GM12878 (cell line): ENCODE results near the gene RRAS. TPM values are rescaled to one million over a fixed set of nuclear protein-coding genes. Genes with fewer than 3 reads are reported as not detected.

Experiments used
- ASH2L ChIP-seq: fragments of 300-600, 200-600 bp; sonication (generic); IDR thresholded peaks from 2 replicates; pipeline ENCODE4 v1.6.1; 2017; ENCODE audit warnings: low read depth, mild to moderate bottlenecking, borderline replicate concordance
- CHD4 ChIP-seq: fragments of 200-600 bp; sonication (generic); IDR thresholded peaks from 2 replicates; pipeline ENCODE4 v1.6.1; 2016; ENCODE audit warnings: mild to moderate bottlenecking
- CREB1 ChIP-seq: IDR thresholded peaks from 2 replicates; pipeline ENCODE4 v1.6.1; 2012; ENCODE audit warnings: low read depth, mild to moderate bottlenecking, inconsistent platforms
- EP300 ChIP-seq, 2 experiments: fragments of 150-350 bp in 1 of 2; IDR thresholded peaks; 2 replicates each; pipeline ENCODE4 v1.6.1; 2011 to 2012; ENCODE audit warnings: low read depth in 2 of 2, low read length in 2 of 2, borderline replicate concordance in 1 of 2, improper control_type of control experiment in 1 of 2, inconsistent platforms in 1 of 2; ENCODE audit not compliant: control insufficient read depth in 1 of 2
- FOXM1 ChIP-seq: IDR thresholded peaks from 2 replicates; pipeline ENCODE4 v1.6.1; 2012; ENCODE audit warnings: low read depth, mild to moderate bottlenecking, inconsistent platforms, low read length, moderate library complexity
- HDAC2 ChIP-seq: fragments of 200-600 bp; sonication (generic); IDR thresholded peaks from 2 replicates; pipeline ENCODE4 v1.6.1; 2017
- HDAC6 ChIP-seq: fragments of 200-600 bp; sonication (generic); IDR thresholded peaks from one replicate; pipeline ENCODE4 v1.8.0; 2017; ENCODE audit warnings: antibody characterized with exemption; ENCODE audit not compliant: unreplicated experiment
- IKZF1 ChIP-seq: fragments of 450-650 bp; conservative IDR thresholded peaks from 2 replicates; pipeline ENCODE4 v1.6.1; 2017; ENCODE audit warnings: antibody characterized with exemption, mild to moderate bottlenecking
- IRF4 ChIP-seq: IDR thresholded peaks from 2 replicates; pipeline ENCODE4 v1.6.1; 2011; ENCODE audit warnings: low read depth, low read length
- KLF5 ChIP-seq: fragments of 450-650 bp; IDR thresholded peaks from 2 replicates; pipeline ENCODE4 v1.6.1; 2014; ENCODE audit warnings: mild to moderate bottlenecking; ENCODE audit not compliant: partially characterized antibody
- NBN ChIP-seq: fragments of 450-650 bp; IDR thresholded peaks from 2 replicates; pipeline ENCODE4 v1.6.1; 2016
- POLR2A ChIP-seq: IDR thresholded peaks from 2 replicates; pipeline ENCODE4 v1.6.1; 2011; ENCODE audit warnings: low read depth, mild to moderate bottlenecking, low read length
- RAD51 ChIP-seq: fragments of 450-650 bp; IDR thresholded peaks from 2 replicates; pipeline ENCODE4 v1.6.1; 2016; ENCODE audit warnings: moderate library complexity, mild to moderate bottlenecking, inconsistent platforms
- SMAD1 ChIP-seq: fragments of 450-650 bp; IDR thresholded peaks from 2 replicates; pipeline ENCODE4 v1.6.1; 2018; ENCODE audit warnings: mild to moderate bottlenecking, low read depth; ENCODE audit not compliant: partially characterized antibody
- SMAD5 ChIP-seq: IDR thresholded peaks from 2 replicates; pipeline ENCODE4 v1.6.1; 2016; ENCODE audit warnings: antibody characterized with exemption, low read depth
- TCF3 ChIP-seq: IDR thresholded peaks from 2 replicates; pipeline ENCODE4 v1.6.1; 2012; ENCODE audit warnings: low read depth, mild to moderate bottlenecking, low read length, borderline replicate concordance; ENCODE audit not compliant: insufficient read depth
- TCF7 ChIP-seq: IDR thresholded peaks from 2 replicates; pipeline ENCODE4 v1.6.1; 2014; ENCODE audit warnings: antibody characterized with exemption, borderline replicate concordance
- ZBED1 ChIP-seq: IDR thresholded peaks from 2 replicates; pipeline ENCODE4 v1.6.1; 2016; ENCODE audit warnings: borderline replicate concordance
- ZSCAN29 ChIP-seq: fragments of 450-650 bp; IDR thresholded peaks from 2 replicates; pipeline ENCODE4 v1.6.1; 2017; ENCODE audit warnings: mild to moderate bottlenecking, moderate library complexity
- polyA plus RNA-seq, 11 experiments: library from polyadenylated mRNA; depleted of rRNA in 4 of 11; unstranded in 6 of 11; stranded (reverse) in 5 of 11; fragments of >200 nt; fragmentation: Nextera tagmentation in 4 of 11; fragmentation: Illumina TruSeq in 1 of 11; extraction: Ambion mirVana in 4 of 11; extraction: Trizol in 1 of 11; gene quantifications; 1 replicate in 1 of 11; 2 replicates in 10 of 11; pipeline versions ENCODE4 v1.2.1 to v1.2.3, GENCODE V29; 2011 to 2016; ENCODE audit warnings: inconsistent platforms in 2 of 11, missing spikeins in 2 of 11, low read depth in 1 of 11
- total RNA-seq, 4 experiments: library from RNA; depleted of rRNA in 3 of 4; stranded (reverse); fragments of >200 nt in 3 of 4; fragmentation: Illumina TruSeq in 1 of 4; extraction: Trizol in 1 of 4; gene quantifications; 2 replicates each; pipeline versions ENCODE4 v1.2.1 to v1.2.3, GENCODE V29; 2013 to 2021
- TF ChIP-seq, protein P1 (sequence below): IDR thresholded peaks from 2 replicates; pipeline ENCODE4 v1.6.1; 2012; ENCODE audit warnings: mild to moderate bottlenecking, low read depth, low read length
- TF ChIP-seq, protein P2 (sequence below), 3 experiments: IDR thresholded peaks in 2 of 3; conservative IDR thresholded peaks in 1 of 3; 2 replicates each; pipeline ENCODE4 v1.5.1; 2011; ENCODE audit warnings: low read depth in 3 of 3, low read length in 3 of 3, mild to moderate bottlenecking in 3 of 3, control low read depth in 2 of 3, moderate library complexity in 2 of 3, inconsistent platforms in 1 of 3, mixed read lengths in 1 of 3; ENCODE audit not compliant: control insufficient read depth in 2 of 3, insufficient read depth in 1 of 3; ENCODE audit errors: extremely low read depth in 1 of 3
- TF ChIP-seq, protein P3 (sequence below): IDR thresholded peaks from 2 replicates; pipeline ENCODE4 v1.6.1; 2011; ENCODE audit warnings: low read depth, low read length, improper control_type of control experiment, borderline replicate concordance
- TF ChIP-seq, protein P4 (sequence below): fragments of 450-650 bp; conservative IDR thresholded peaks from 2 replicates; pipeline ENCODE4 v1.6.1; 2017; ENCODE audit warnings: mild to moderate bottlenecking, moderate library complexity

Gene RRAS
- total and polyA plus RNA-seq, 10 of the 15 experiments (the other 5 are each of a cell fraction or from before 2014, with no cell fraction given): 0.24 to 5.8 (median 1.8) TPM

DNA sequence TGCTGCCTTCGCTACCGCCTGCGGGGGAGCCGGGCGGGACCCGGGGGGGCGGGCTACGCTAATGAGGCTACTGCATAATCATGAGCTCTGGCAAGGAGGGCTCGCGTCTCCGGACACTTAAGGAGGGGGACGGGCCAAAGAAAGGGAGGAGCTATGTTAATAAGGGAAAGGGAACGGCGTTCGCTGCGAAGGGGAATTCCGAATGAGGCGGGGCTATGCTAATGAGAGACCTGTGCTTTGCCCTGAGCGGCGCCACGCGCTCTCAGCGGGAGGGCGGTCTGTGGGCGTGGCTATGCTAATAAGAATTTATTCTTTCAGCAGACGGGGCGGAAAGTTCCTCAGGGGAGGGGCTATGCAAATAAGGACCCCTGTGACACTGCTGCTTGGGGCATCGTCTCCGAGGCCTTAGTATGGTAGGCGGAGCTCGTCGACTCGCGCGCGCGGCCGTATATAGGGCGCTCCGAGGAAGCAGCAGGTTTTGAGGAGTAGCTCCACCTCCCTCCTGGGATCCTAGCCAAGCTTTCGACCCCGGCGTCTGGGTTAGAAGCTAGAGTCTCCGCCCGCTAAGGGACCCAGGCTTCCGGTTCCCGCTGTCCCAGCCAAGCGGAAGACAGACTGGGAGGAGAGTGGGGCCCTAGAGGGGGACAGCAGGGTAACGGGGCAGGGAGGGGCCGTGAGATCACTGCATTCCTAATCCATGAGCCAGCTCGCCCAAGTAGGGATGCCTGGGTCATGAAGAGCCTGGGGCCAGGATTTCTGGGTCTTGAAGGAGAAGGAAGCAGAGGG is at the start of gene RRAS (continued):
- no peak for TF ChIP-seq FOXM1
- TF ChIP-seq, protein P1, sequence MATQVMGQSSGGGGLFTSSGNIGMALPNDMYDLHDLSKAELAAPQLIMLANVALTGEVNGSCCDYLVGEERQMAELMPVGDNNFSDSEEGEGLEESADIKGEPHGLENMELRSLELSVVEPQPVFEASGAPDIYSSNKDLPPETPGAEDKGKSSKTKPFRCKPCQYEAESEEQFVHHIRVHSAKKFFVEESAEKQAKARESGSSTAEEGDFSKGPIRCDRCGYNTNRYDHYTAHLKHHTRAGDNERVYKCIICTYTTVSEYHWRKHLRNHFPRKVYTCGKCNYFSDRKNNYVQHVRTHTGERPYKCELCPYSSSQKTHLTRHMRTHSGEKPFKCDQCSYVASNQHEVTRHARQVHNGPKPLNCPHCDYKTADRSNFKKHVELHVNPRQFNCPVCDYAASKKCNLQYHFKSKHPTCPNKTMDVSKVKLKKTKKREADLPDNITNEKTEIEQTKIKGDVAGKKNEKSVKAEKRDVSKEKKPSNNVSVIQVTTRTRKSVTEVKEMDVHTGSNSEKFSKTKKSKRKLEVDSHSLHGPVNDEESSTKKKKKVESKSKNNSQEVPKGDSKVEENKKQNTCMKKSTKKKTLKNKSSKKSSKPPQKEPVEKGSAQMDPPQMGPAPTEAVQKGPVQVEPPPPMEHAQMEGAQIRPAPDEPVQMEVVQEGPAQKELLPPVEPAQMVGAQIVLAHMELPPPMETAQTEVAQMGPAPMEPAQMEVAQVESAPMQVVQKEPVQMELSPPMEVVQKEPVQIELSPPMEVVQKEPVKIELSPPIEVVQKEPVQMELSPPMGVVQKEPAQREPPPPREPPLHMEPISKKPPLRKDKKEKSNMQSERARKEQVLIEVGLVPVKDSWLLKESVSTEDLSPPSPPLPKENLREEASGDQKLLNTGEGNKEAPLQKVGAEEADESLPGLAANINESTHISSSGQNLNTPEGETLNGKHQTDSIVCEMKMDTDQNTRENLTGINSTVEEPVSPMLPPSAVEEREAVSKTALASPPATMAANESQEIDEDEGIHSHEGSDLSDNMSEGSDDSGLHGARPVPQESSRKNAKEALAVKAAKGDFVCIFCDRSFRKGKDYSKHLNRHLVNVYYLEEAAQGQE: no peak
- TF ChIP-seq, protein P2, sequence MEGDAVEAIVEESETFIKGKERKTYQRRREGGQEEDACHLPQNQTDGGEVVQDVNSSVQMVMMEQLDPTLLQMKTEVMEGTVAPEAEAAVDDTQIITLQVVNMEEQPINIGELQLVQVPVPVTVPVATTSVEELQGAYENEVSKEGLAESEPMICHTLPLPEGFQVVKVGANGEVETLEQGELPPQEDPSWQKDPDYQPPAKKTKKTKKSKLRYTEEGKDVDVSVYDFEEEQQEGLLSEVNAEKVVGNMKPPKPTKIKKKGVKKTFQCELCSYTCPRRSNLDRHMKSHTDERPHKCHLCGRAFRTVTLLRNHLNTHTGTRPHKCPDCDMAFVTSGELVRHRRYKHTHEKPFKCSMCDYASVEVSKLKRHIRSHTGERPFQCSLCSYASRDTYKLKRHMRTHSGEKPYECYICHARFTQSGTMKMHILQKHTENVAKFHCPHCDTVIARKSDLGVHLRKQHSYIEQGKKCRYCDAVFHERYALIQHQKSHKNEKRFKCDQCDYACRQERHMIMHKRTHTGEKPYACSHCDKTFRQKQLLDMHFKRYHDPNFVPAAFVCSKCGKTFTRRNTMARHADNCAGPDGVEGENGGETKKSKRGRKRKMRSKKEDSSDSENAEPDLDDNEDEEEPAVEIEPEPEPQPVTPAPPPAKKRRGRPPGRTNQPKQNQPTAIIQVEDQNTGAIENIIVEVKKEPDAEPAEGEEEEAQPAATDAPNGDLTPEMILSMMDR (IDR thresholded peaks at IDR 0.05 in 2 of 3, conservative IDR thresholded peaks at IDR 0.05 in 1 of 3; ENCODE audit: control insufficient read depth in 2 of 3, extremely low read depth in 1 of 3, insufficient read depth in 1 of 3, low read depth in 3 of 3, low read length in 3 of 3): no peak
- TF ChIP-seq, protein P3, sequence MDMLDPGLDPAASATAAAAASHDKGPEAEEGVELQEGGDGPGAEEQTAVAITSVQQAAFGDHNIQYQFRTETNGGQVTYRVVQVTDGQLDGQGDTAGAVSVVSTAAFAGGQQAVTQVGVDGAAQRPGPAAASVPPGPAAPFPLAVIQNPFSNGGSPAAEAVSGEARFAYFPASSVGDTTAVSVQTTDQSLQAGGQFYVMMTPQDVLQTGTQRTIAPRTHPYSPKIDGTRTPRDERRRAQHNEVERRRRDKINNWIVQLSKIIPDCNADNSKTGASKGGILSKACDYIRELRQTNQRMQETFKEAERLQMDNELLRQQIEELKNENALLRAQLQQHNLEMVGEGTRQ: no peak; the same call in 1 of the 2 replicates
- peak; percentile 77 for TF ChIP-seq IKZF1
- peak; percentile 80 for TF ChIP-seq NBN
- TF ChIP-seq IRF4: no peak
- peak; percentile 94 for TF ChIP-seq POLR2A
- no peak; the same call in 1 of the 2 replicates for TF ChIP-seq CREB1
- no peak for TF ChIP-seq EP300 (IDR thresholded peaks at IDR 0.05; ENCODE audit: borderline replicate concordance in 1 of 2, control insufficient read depth in 1 of 2, low read depth in 2 of 2, low read length in 2 of 2)
- TF ChIP-seq SMAD1: peak; percentile 80
- TF ChIP-seq, protein P4, sequence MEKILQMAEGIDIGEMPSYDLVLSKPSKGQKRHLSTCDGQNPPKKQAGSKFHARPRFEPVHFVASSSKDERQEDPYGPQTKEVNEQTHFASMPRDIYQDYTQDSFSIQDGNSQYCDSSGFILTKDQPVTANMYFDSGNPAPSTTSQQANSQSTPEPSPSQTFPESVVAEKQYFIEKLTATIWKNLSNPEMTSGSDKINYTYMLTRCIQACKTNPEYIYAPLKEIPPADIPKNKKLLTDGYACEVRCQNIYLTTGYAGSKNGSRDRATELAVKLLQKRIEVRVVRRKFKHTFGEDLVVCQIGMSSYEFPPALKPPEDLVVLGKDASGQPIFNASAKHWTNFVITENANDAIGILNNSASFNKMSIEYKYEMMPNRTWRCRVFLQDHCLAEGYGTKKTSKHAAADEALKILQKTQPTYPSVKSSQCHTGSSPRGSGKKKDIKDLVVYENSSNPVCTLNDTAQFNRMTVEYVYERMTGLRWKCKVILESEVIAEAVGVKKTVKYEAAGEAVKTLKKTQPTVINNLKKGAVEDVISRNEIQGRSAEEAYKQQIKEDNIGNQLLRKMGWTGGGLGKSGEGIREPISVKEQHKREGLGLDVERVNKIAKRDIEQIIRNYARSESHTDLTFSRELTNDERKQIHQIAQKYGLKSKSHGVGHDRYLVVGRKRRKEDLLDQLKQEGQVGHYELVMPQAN: no peak
- TF ChIP-seq ZSCAN29: no peak
- 0 out of 2 replicates have a peak, but pooled peaks have one; percentile 26 for TF ChIP-seq TCF3
- no peak for TF ChIP-seq ASH2L
- no peak for TF ChIP-seq KLF5
- TF ChIP-seq RAD51: no peak
- TF ChIP-seq HDAC2: no peak
- no peak for TF ChIP-seq HDAC6
- no peak for TF ChIP-seq CHD4
- TF ChIP-seq ZBED1: no peak
- TF ChIP-seq SMAD5: peak; percentile 80; the same call in 1 of the 2 replicates
- TF ChIP-seq TCF7: no peak
